DND-41 (cell line): ENCODE results near the gene THSD4.

Source experiments
- CTCF ChIP-seq: IDR thresholded peaks from 2 replicates; pipeline ENCODE4 v1.5.1; 2012; ENCODE audit warnings: borderline replicate concordance, low read length, moderate library complexity, mild to moderate bottlenecking; ENCODE audit not compliant: poor library complexity, severe bottlenecking; ENCODE audit errors: extremely low read depth
- EZH2 ChIP-seq: IDR thresholded peaks from 3 replicates; pipeline ENCODE4 v1.6.1; 2012; ENCODE audit warnings: borderline replicate concordance, low read depth, mild to moderate bottlenecking, moderate library complexity, low read length, inconsistent platforms; ENCODE audit not compliant: severe bottlenecking

DNA sequence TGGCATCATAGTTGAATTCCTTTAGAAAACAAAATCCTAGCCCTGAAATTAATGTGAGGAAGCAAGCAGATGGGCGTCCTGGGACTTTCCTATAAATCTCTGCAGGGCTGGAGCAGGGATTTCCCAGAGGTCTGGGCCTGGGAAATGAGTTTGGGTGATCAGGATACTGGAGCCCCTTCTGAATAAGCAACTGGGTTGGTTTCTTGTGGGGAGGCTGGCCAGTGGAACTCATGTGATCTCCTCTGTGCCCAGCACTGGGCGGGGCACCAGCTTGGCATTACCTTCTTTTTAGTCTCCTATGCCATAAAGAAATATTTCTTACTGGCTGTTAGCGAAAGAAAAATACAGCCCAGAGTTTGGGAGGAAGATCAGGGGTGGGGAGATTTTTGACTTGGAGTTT lies 1.7 kb downstream of the THSD4 start:
- TF ChIP-seq CTCF (no peak), EZH2 (no peak)
